Endothelial cell of umbilical vein (primary cell): ENCODE results near the gene GNAL. TPM values are rescaled to one million over a fixed set of nuclear protein-coding genes. Genes with fewer than 3 reads are reported as not detected.

ENCODE experiments used
- BruUV-seq: library from RNA; stranded (reverse); fragments of 400-500 nt; replicated peaks from 2 replicates; lab custom pipeline; 2021; lab: Mats Ljungman, UMichigan
- CTCF ChIA-PET: fragments of 300-600, 350-600 bp; sonication (Branson Sonifier 250); formaldehyde crosslinking; loops from one replicate; lab custom pipeline; 2021; ENCODE audit warnings: antibody characterized with exemption, inconsistent platforms; lab: Charles Lee
- POLR2A ChIA-PET: fragments of 300-600, 350-600 bp; sonication (Branson Sonifier 250); formaldehyde crosslinking; loops from one replicate; lab custom pipeline; 2021; ENCODE audit warnings: antibody characterized with exemption, inconsistent platforms; lab: Charles Lee
- DNase-seq: peaks from one replicate; pipeline ENCODE4 v3.0.0-alpha.2; 2011; ENCODE audit warnings: low read depth, low spot score
- FAIRE-seq: peaks from 2 replicates; lab custom pipeline; 2011; peaks lifted over from hg19 to GRCh38; lab: Jason Lieb, UNC
- H2AFZ ChIP-seq: 2 replicates; pipeline ENCODE4 v1.6.0; 2012; ENCODE audit warnings: low read depth, low read length, control low read depth, inconsistent platforms
- H3K27ac ChIP-seq: 2 replicates; pipeline ENCODE4 v1.5.1; 2011; ENCODE audit warnings: low read depth, mild to moderate bottlenecking, control low read depth, low read length, moderate library complexity; ENCODE audit not compliant: insufficient read depth
- H3K27me3 ChIP-seq, 2 experiments: 2 replicates each; pipeline versions ENCODE4 v1.6.0 to v1.6.1; 2011; ENCODE audit warnings: low read length in 2 of 2, mixed read lengths in 1 of 2; ENCODE audit not compliant: control insufficient read depth in 2 of 2, insufficient read depth in 2 of 2
- H3K36me3 ChIP-seq, 2 experiments: 2 replicates in 1 of 2; 3 replicates in 1 of 2; pipeline ENCODE4 v1.5.1; 2011; ENCODE audit warnings: low read length in 2 of 2, mild to moderate bottlenecking in 1 of 2, moderate library complexity in 1 of 2; ENCODE audit not compliant: control insufficient read depth in 2 of 2, insufficient read depth in 2 of 2; ENCODE audit errors: extremely low read depth in 1 of 2
- H3K4me1 ChIP-seq: 3 replicates; pipeline ENCODE4 v1.5.1; 2011; ENCODE audit warnings: mild to moderate bottlenecking, low read length; ENCODE audit not compliant: control insufficient read depth, insufficient read depth; ENCODE audit errors: extremely low read depth
- H3K4me2 ChIP-seq: 2 replicates; pipeline ENCODE4 v1.6.1; 2011; ENCODE audit warnings: low read length, control low read depth, mixed read lengths; ENCODE audit not compliant: insufficient read depth
- H3K4me3 ChIP-seq, 3 experiments: fragments of 200-600 bp in 1 of 3; sonication (generic), shearing (Covaris generic) in 1 of 3; replicated peaks in 1 of 3; 2 replicates each; pipeline ENCODE4 v1.5.1; 2011 to 2016; ENCODE audit warnings: control low read depth in 3 of 3, low read length in 3 of 3, mild to moderate bottlenecking in 2 of 3, inconsistent platforms in 1 of 3, low read depth in 1 of 3, moderate library complexity in 1 of 3; ENCODE audit not compliant: insufficient read depth in 1 of 3
- H3K79me2 ChIP-seq: 2 replicates; pipeline ENCODE4 v1.6.0; 2012; ENCODE audit warnings: low read length, inconsistent platforms; ENCODE audit not compliant: control insufficient read depth, insufficient read depth
- H3K9ac ChIP-seq: replicated peaks from 2 replicates; pipeline ENCODE3; 2011; ENCODE audit warnings: low read length, control low read depth; ENCODE audit not compliant: insufficient read depth; ENCODE audit errors: extremely low read depth
- H3K9me1 ChIP-seq: replicated peaks from 3 replicates; pipeline ENCODE4 v1.6.0; 2011; ENCODE audit warnings: mild to moderate bottlenecking, low read length; ENCODE audit not compliant: control insufficient read depth, insufficient read depth; ENCODE audit errors: extremely low read depth
- H3K9me3 ChIP-seq: replicated peaks from 2 replicates; pipeline ENCODE4 v1.5.1; 2012; ENCODE audit warnings: low read length, inconsistent platforms; ENCODE audit not compliant: control insufficient read depth, insufficient read depth
- H4K20me1 ChIP-seq: replicated peaks from 2 replicates; pipeline ENCODE3; 2011; ENCODE audit warnings: mild to moderate bottlenecking, low read length; ENCODE audit not compliant: control insufficient read depth, insufficient read depth; ENCODE audit errors: extremely low read depth
- EZH2 ChIP-seq: IDR thresholded peaks from 2 replicates; pipeline ENCODE4 v1.6.1; 2012; ENCODE audit warnings: borderline replicate concordance, low read depth, mild to moderate bottlenecking, moderate library complexity, low read length, inconsistent platforms; ENCODE audit not compliant: severe bottlenecking
- FOS ChIP-seq: IDR thresholded peaks from 2 replicates; pipeline ENCODE4 v1.6.1; 2011; ENCODE audit warnings: mild to moderate bottlenecking, low read length, moderate library complexity, borderline replicate concordance; ENCODE audit not compliant: insufficient read depth
- GATA2 ChIP-seq: IDR thresholded peaks from 2 replicates; pipeline ENCODE4 v1.7.0; 2011; ENCODE audit warnings: low read depth, mild to moderate bottlenecking, moderate library complexity, mixed read lengths, low read length; ENCODE audit not compliant: insufficient read length, insufficient read depth
- JUN ChIP-seq: IDR thresholded peaks from 2 replicates; pipeline ENCODE4 v1.6.1; 2011; ENCODE audit warnings: borderline replicate concordance, low read depth; ENCODE audit not compliant: insufficient read length, insufficient read depth
- MYC ChIP-seq: IDR thresholded peaks from one replicate; pipeline ENCODE4 v1.6.1; 2011; ENCODE audit warnings: mild to moderate bottlenecking, low read depth, low read length
- POLR2A ChIP-seq: IDR thresholded peaks from 2 replicates; pipeline ENCODE4 v1.6.1; 2012; ENCODE audit warnings: low read depth, mild to moderate bottlenecking, control low read depth, low read length
- POLR2AphosphoS5 ChIP-seq: IDR thresholded peaks from 2 replicates; pipeline ENCODE4 v1.6.1; 2012; ENCODE audit warnings: low read depth, mild to moderate bottlenecking, control low read depth, low read length, moderate library complexity; ENCODE audit not compliant: insufficient read depth
- dilution Hi-C: fragments of 300-500 bp; cut with MboI; formaldehyde crosslinking; loops from one replicate; pipeline ENCODE4 v1.15.0; 2019; ENCODE audit warnings: low sequenced_read_pairs; ENCODE audit not compliant: extremely low pct_ligation_motif_present
- intact Hi-C: fragments of 100-400 bp; cut with micrococcal nuclease; formaldehyde crosslinking; loops from one replicate; pipeline ENCODE4 v1.10.0; 2022
- polyA plus RNA-seq, 4 experiments: library from polyadenylated mRNA; depleted of rRNA in 3 of 4; stranded (reverse) in 3 of 4; unstranded in 1 of 4; fragments of >200 nt; gene quantifications; 2 replicates each; pipeline versions ENCODE4 v1.2.1 to v1.2.3, GENCODE V29; 2011 to 2012; ENCODE audit warnings: missing spikeins in 1 of 4
- total RNA-seq: library from RNA; stranded (reverse); gene quantifications from 2 replicates; pipeline ENCODE4 v1.2.3, GENCODE V29; 2021
- TF ChIP-seq, protein P1 (sequence below): IDR thresholded peaks from 2 replicates; pipeline ENCODE4 v1.6.1; 2011; ENCODE audit not compliant: insufficient read depth, insufficient read length
- TF ChIP-seq, protein P2 (sequence below), 2 donors: IDR thresholded peaks; 1 replicate in 1 of 2; 2 replicates in 1 of 2; pipeline ENCODE4 v1.5.1; 2011; ENCODE audit warnings: low read length in 2 of 2, mild to moderate bottlenecking in 2 of 2, moderate library complexity in 2 of 2, control low read depth in 1 of 2, inconsistent platforms in 1 of 2, low read depth in 1 of 2; ENCODE audit not compliant: insufficient read depth in 1 of 2; ENCODE audit errors: extremely low read depth in 1 of 2

GNAL gene
- total and polyA plus RNA-seq, 2 donors (not counting 3 experiments of a cell fraction or from before 2014, with no cell fraction given) = 0.07 to 0.73 TPM

DNA sequence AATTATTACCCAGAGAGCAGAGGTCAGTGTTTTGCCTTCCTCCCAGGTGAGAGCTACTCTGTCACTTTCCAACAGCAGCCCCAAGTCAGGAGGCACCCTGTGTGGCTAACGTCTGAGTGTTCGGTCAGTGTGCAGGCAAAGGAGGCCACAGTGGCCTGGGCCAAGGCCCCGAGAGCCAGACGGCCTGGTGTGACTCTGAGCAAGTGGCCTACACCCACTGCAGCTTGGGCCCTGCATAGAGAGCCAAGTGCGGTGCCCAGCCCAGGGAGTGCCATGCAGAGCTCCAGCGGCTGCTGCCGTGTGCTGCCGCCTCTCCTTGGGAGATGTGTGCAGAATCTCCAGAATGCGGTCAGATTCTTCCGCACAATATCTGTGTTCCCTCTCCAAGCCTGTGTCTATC, 70.4 kb downstream of the GNAL start:
- H3K9me3 ChIP-seq = no peaks in the 10 kb centered on the region
- H3K79me2 ChIP-seq = no peaks in the 10 kb centered on the region
- CTCF ChIA-PET = no interaction called here
- H4K20me1 ChIP-seq = no peaks in the 10 kb centered on the region
- peaks cover 0 to 1% of the 10 kb centered on the region in 2 experiments for H3K27me3 ChIP-seq
- FAIRE-seq (no peak), DNase-seq (no peak)
- BruUV-seq = no TSS peak
- intact Hi-C loops (no loop called here), dilution Hi-C loops (no loop called here)
- H3K4me3 ChIP-seq = no peak overlapping the region
- no peak overlapping the region for H2AFZ ChIP-seq
- H3K4me1 ChIP-seq = no peaks in the 10 kb centered on the region
- H3K36me3 ChIP-seq = no peaks in the 10 kb centered on the region
- no peak overlapping the region for H3K27ac ChIP-seq
- POLR2A ChIA-PET = no interaction called here
- TF ChIP-seq JUN (no peak), GATA2 (no peak), FOS (no peak), POLR2AphosphoS5 (no peak), POLR2A (no peak), EZH2 (no peak), MYC (no peak)
- TF ChIP-seq, protein P1, sequence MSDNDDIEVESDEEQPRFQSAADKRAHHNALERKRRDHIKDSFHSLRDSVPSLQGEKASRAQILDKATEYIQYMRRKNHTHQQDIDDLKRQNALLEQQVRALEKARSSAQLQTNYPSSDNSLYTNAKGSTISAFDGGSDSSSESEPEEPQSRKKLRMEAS = no peak
- TF ChIP-seq, protein P2, sequence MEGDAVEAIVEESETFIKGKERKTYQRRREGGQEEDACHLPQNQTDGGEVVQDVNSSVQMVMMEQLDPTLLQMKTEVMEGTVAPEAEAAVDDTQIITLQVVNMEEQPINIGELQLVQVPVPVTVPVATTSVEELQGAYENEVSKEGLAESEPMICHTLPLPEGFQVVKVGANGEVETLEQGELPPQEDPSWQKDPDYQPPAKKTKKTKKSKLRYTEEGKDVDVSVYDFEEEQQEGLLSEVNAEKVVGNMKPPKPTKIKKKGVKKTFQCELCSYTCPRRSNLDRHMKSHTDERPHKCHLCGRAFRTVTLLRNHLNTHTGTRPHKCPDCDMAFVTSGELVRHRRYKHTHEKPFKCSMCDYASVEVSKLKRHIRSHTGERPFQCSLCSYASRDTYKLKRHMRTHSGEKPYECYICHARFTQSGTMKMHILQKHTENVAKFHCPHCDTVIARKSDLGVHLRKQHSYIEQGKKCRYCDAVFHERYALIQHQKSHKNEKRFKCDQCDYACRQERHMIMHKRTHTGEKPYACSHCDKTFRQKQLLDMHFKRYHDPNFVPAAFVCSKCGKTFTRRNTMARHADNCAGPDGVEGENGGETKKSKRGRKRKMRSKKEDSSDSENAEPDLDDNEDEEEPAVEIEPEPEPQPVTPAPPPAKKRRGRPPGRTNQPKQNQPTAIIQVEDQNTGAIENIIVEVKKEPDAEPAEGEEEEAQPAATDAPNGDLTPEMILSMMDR (IDR thresholded peaks at IDR 0.05; ENCODE audit: extremely low read depth in 1 of 2, insufficient read depth in 1 of 2, low read depth in 1 of 2, low read length in 2 of 2) = no peak
- no peak overlapping the region for H3K9ac ChIP-seq
- no peaks in the 10 kb centered on the region for H3K9me1 ChIP-seq
- H3K4me2 ChIP-seq = no peak overlapping the region
